ENCODE data around the gene DNMT3L. TPM values are rescaled to one million over a fixed set of nuclear protein-coding genes. Genes with fewer than 3 reads are reported as not detected.

Gene DNMT3L
- not detected in 2 replicates for total RNA-seq
- long read RNA-seq, result 0 reads

DNA sequence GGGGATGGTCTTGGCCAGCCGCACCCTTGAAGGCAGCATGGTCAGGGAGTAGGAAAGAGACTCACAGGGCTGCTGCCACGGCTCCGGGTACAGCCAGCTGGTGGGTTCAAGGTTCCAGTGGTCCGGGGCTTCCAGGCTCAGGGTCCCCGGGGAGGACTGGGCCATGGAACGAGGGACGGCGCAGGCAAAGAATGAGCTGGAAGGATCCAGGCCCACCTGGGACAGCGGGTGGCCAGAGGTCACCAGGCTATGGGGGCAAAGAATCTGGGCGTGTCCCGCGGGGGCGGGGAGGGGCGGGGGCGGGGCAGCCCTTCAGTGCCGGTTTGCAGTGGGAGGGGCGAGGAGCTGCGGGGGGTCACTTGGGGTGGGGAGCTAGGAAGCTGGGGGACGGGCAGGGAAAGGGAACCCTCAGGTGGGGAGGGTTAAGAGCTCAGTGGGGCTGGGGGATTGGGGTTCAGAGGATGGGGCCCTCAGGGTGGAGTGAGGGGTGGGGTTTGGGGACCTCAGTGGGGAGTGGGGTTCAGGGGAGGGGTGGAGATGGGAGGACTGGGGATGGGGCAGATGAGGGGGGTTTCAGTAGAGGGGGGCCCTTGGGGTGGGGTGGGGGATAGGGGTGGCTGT, at the start of gene DNMT3L:
TSS of gene DNMT3L (minus strand) at position 223 of the 621 bp plus-strand sequence. CDS start 638 bp downstream, outside the sequence.
- Mint-ChIP-seq H3K4me3 (ENCODE audit: unreplicated experiment) (no peak within 1 kb of the TSS), H3K27ac (ENCODE audit: unreplicated experiment) (no peak within 1 kb of the TSS), H3K36me3 (ENCODE audit: unreplicated experiment) (no peaks in the 10 kb centered on the region), H3K4me1 (ENCODE audit: unreplicated experiment) (peaks cover 6% of the 10 kb centered on the region), H3K9me3 (ENCODE audit: unreplicated experiment) (no peaks in the 10 kb centered on the region), H3K27me3 (ENCODE audit: unreplicated experiment) (peaks cover 6% of the 10 kb centered on the region)
- TF ChIP-seq, protein P1, sequence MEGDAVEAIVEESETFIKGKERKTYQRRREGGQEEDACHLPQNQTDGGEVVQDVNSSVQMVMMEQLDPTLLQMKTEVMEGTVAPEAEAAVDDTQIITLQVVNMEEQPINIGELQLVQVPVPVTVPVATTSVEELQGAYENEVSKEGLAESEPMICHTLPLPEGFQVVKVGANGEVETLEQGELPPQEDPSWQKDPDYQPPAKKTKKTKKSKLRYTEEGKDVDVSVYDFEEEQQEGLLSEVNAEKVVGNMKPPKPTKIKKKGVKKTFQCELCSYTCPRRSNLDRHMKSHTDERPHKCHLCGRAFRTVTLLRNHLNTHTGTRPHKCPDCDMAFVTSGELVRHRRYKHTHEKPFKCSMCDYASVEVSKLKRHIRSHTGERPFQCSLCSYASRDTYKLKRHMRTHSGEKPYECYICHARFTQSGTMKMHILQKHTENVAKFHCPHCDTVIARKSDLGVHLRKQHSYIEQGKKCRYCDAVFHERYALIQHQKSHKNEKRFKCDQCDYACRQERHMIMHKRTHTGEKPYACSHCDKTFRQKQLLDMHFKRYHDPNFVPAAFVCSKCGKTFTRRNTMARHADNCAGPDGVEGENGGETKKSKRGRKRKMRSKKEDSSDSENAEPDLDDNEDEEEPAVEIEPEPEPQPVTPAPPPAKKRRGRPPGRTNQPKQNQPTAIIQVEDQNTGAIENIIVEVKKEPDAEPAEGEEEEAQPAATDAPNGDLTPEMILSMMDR (IDR thresholded peaks at IDR 0.05), result no peak
- no peak for DNase-seq (ENCODE audit: extremely low spot score, unreplicated experiment)

GRCh38 chr21:44310628-44311507, 49.2 kb upstream of the DNMT3L start:
- Mint-ChIP-seq H3K36me3 (ENCODE audit: unreplicated experiment) (peaks cover 16% of the 10 kb centered on the region), H3K27me3 (ENCODE audit: unreplicated experiment) (no peaks in the 10 kb centered on the region), H3K27ac (ENCODE audit: unreplicated experiment) (no peak overlapping the region), H3K4me1 (ENCODE audit: unreplicated experiment) (peaks cover 9% of the 10 kb centered on the region), H3K9me3 (ENCODE audit: unreplicated experiment) (no peaks in the 10 kb centered on the region), H3K4me3 (ENCODE audit: unreplicated experiment) (no peak overlapping the region)
- TF ChIP-seq, protein P1 (IDR thresholded peaks at IDR 0.05), result no peak
- no peak for DNase-seq (ENCODE audit: extremely low spot score, unreplicated experiment)

DNA sequence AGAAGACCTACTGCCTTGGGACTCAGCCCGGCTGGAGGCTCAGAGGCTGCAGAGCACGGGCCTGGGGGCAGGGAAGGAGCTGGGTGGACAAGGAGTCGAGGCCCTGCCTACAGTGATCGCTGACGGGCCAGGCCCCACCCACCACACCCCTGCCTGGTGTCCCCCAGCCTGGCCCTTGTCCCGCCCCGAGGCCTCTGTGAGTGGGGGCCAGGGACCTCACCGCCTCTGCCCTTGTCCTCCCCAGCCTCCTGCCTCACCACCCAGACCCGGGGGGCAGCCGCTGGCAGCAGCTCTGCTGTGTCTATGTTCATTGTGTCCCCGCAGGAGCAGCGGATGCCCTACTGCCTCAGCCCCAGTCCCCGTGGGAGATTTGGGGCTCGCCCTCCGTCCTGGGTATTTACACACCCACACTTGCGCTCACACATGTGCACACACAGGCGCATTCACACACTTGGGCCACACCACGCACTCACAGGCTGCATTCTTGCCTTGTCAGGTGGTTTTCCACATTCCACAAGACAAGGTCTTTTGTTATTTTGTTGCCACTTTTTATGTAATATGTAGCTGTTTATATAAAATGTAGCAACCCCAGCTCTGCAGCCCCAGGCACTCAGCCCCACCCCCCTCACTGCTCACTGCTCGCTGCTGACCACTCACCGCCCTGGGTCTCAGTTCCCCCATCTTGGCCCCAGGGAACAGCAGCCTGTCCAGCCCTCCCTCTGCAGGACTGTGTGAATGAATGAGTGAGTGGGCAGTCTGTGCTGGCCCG, 45.4 kb upstream of the DNMT3L start:
- TF ChIP-seq, protein P1 (IDR thresholded peaks at IDR 0.05), result no peak
- no peak overlapping the region for H3K4me3 Mint-ChIP-seq (ENCODE audit: unreplicated experiment)
- H3K27me3 Mint-ChIP-seq (ENCODE audit: unreplicated experiment), result no peaks in the 10 kb centered on the region
- H3K36me3 Mint-ChIP-seq (ENCODE audit: unreplicated experiment), result peaks cover 18% of the 10 kb centered on the region
- no peak for DNase-seq (ENCODE audit: extremely low spot score, unreplicated experiment)
- no peaks in the 10 kb centered on the region for H3K9me3 Mint-ChIP-seq (ENCODE audit: unreplicated experiment)
- no peak overlapping the region for H3K27ac Mint-ChIP-seq (ENCODE audit: unreplicated experiment)
- H3K4me1 Mint-ChIP-seq (ENCODE audit: unreplicated experiment), result peaks cover 20% of the 10 kb centered on the region

GRCh38 chr21:44305691-44306090, 44.0 kb upstream of the DNMT3L start:
- no peak for DNase-seq (ENCODE audit: extremely low spot score, unreplicated experiment)

More at GRCh38 chr21:44305691-44306090, 44.0 kb upstream of the DNMT3L start:
- H3K9me3 Mint-ChIP-seq (ENCODE audit: unreplicated experiment), result no peaks in the 10 kb centered on the region
- H3K36me3 Mint-ChIP-seq (ENCODE audit: unreplicated experiment), result peaks cover 11% of the 10 kb centered on the region
- H3K4me3 Mint-ChIP-seq (ENCODE audit: unreplicated experiment), result no peak overlapping the region
- TF ChIP-seq, protein P1 (IDR thresholded peaks at IDR 0.05), result no peak
- no peaks in the 10 kb centered on the region for H3K27me3 Mint-ChIP-seq (ENCODE audit: unreplicated experiment)
- H3K4me1 Mint-ChIP-seq (ENCODE audit: unreplicated experiment), result peaks cover 29% of the 10 kb centered on the region
- no peak overlapping the region for H3K27ac Mint-ChIP-seq (ENCODE audit: unreplicated experiment)

All from osteocyte (in vitro differentiated cells).